Hematopoietic multipotent progenitor cell (in vitro differentiated cells): ENCODE measurements around the gene PLEKHM1. TPM values are rescaled to one million over a fixed set of nuclear protein-coding genes. Genes with fewer than 3 reads are reported as not detected.

Source experiments
- DNase-seq, 3 donors: peaks; one replicate each; pipeline ENCODE4 v3.0.0-alpha.2; 2011 to 2015; ENCODE audit warnings: low read depth in 2 of 3, low spot score in 2 of 3
- total RNA-seq: library from RNA; depleted of rRNA; stranded (reverse); fragments of >200 nt; gene quantifications from one replicate; pipeline ENCODE4 v1.2.3, GENCODE V29; 2012

Gene PLEKHM1
- total RNA-seq, 1 donor, result 33.9 TPM

GRCh38 chr17:45429339-45430005 is 61.0 kb downstream of the PLEKHM1 start:
- no peak for DNase-seq

- peak in 1 of 3 donors; percentile 48 for DNase-seq
These were observed 61.6 kb downstream of the PLEKHM1 start for GRCh38 chr17:45428931-45429338.

DNA sequence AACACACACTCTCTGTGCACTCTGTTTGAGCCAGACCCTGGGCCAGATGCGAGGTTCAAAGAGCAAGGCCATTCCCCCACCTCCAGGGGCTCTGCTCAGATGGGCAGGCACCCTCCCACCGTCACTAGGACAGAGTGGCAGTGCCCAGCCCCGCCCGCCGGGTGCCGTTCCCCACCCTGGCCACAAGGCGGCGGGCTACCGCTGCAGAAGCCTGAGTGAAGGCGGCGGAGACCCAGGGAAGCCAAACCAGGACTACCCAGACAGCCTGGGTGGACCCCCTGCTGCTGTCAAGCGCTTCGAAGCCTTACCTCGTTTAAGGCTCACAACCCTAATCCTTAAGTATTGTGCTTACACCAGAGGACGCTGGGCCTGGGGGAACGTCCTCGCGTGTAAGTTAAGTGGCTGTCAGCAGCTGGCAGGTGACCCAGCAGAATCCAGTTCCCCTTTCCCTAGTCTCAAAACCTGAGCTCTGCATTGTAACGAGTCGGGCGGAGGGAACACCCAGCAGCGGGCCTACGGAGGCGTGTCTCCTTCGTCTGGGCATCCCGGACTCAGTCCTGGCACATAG is 62.4 kb downstream of the PLEKHM1 start:
- DNase-seq, result peak; percentile 63 to 90 (median 89)

- DNase-seq, result no peak
These were observed 63.2 kb downstream of the PLEKHM1 start for GRCh38 chr17:45427181-45427835.

DNA sequence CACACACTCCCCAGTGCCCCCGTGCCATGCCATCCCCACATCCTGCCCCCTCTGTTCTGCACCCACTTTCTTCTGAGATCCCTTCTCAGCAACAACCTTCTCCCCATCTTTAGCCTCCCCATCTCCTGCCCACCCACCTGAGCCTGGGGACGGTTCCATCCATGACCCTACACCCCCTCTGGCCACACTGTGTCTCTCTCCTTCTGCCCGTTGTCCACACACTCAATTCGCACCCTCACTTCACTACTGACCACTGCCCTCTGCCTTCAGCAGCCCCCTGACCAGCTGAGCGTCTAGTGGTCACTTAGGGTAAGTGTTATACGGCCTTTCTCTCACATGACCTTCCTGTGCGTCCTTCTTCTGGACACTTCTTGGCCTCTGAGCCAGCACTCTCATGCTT is 64.0 kb downstream of the PLEKHM1 start:
- DNase-seq, result no peak

DNA sequence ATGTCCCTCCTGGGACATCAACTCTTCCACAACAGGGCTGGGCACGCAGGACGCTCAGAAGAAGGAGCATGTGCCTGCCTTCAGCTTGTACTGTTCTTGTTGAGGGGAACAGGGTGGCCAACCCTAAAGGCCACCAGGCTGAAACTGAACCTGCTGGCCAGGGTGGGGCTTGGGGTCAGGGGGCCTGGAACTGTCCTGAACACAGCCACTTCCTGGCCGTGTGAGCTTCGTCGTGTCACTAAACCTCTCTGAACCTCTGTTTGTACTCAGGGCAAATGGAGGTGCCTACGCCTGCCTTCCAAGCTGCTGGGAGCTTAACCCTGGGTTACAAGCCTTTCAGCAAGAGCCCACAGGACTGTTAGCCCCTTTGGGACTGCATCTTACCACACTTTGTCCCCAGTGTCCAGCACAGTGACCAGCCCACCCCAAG is 64.5 kb downstream of the PLEKHM1 start:
- no peak for DNase-seq

GRCh38 chr17:45425125-45425983 is 65.2 kb downstream of the PLEKHM1 start:
- peak in 1 of 3 donors; percentile 68 for DNase-seq

DNA sequence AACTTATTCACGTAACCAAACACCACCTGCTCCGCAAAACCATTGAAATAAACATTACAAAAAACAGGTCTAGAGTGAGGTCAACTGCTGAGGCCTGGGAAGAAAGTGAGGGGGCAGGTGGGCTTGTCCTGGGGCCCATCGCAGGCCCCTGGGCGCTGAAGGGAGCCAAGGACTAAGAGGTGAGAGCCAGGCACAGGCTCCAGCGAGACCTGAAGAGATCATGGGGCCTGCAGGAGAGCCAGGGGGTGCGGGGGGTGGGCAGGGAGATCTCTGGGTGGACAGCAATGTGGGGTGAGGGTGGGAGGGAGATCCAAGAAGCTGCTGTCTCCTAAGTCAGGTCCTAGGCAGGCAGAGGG is 65.8 kb downstream of the PLEKHM1 start:
- DNase-seq, result no peak

GRCh38 chr17:45423975-45424335 is 66.6 kb downstream of the PLEKHM1 start:
- no peak for DNase-seq

GRCh38 chr17:45423304-45423974 is 67.1 kb downstream of the PLEKHM1 start:
- no peak for DNase-seq

- DNase-seq, result no peak
These were observed 75.3 kb downstream of the PLEKHM1 start for GRCh38 chr17:45414990-45415881.

- no peak for DNase-seq
These were observed 77.0 kb downstream of the PLEKHM1 start for GRCh38 chr17:45413498-45413923.

- DNase-seq, result no peak
These were observed 79.0 kb downstream of the PLEKHM1 start for GRCh38 chr17:45411348-45412105.

- DNase-seq, result peak in 2 of 3 donors; percentile 53 to 73
These were observed 80.1 kb downstream of the PLEKHM1 start for GRCh38 chr17:45410144-45411091.

DNA sequence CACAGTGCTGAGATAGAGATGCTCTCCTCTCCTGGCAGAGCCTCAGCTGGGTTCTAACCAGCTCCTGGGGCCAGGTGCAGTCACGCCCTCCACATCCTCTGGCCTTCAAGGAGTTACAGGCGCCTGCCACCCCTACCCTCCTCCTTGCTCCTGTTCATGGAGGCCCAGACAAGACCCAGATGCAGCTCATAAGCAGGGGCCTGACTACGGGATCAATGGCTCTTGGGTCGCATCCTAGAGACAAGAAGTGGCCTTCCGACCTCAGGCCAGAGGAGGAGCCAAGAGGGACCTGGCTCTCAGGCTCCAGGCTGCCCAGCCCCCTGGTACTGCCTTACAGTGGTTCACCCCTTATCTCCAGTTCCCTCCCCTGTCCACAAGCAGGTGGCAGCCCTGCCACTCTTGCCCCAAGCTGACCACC is 80.9 kb downstream of the PLEKHM1 start:
- DNase-seq, result no peak

DNA sequence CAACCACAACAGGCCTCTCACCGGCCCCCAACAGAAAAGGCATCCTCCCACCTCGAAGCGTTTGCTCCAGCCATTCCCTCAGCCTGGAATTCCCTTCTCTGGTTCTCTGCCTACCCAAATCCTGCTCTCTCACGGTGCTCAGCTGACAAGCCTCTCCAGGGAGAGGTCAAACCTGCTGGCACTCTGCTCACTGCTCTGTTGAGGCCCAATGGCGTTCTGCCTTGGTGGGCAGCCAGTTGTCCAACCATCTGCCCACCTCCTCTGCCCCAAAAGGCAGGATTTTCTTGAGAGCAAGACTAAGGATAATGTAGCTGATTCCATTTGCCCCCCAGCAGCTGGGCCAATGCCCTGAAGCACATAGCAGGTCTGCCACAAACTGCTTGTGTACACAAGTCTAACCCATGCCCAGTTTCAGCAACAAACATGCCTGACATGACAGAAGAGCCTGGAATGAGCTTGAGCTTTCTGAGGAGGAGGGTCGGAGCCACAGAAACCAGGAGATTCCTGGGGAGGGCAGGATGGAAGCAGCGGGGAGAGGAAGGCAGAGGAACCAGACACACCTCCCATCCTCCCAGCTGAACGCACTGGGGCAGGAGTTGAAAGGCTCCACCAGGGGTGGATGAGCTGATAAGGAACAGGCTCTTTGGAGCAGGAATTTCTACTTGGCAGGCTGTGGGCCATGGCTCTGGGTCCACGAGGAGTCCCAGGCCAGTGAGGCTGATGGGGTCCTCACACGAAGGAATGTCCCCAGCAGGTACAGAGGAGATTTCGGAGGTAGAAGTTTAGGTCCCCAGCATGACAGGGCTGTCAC is 81.7 kb downstream of the PLEKHM1 start:
- no peak for DNase-seq

- DNase-seq, result no peak
These were observed 84.4 kb downstream of the PLEKHM1 start for GRCh38 chr17:45406107-45406506.
